GM19239 (cell line): Measurements from ENCODE around the gene CCDC8.
"Not testable (repeated sequence)": the region's sequence is repeated elsewhere in the genome, so short reads cannot be mapped to it uniquely, and the experiment has no call there.

Source experiments
- DNase-seq: peaks from one replicate; pipeline ENCODE4 v3.0.0; 2011; ENCODE audit warnings: low spot score; ENCODE audit not compliant: insufficient read length
- FAIRE-seq: peaks from 2 replicates; lab custom pipeline; 2011; peaks lifted over from hg19 to GRCh38; lab: Jason Lieb, UNC

The CCDC8 gene

GRCh38 chr19:46386151-46386550 lies 27.2 kb downstream of the CCDC8 start:
- FAIRE-seq (no peak), DNase-seq (no peak)

- DNase-seq (no peak), FAIRE-seq (no peak)
Measured at GRCh38 chr19:46385636-46386035, 27.7 kb downstream of the CCDC8 start.

- DNase-seq (no peak), FAIRE-seq (no peak)
Measured at GRCh38 chr19:46384396-46384795, 29.0 kb downstream of the CCDC8 start.

GRCh38 chr19:46383846-46384245 lies 29.5 kb downstream of the CCDC8 start:
- DNase-seq (no peak), FAIRE-seq (no peak)

- FAIRE-seq (no peak), DNase-seq (no peak)
Measured at GRCh38 chr19:46383171-46383815, 30.1 kb downstream of the CCDC8 start.

- no peak for FAIRE-seq
Measured at GRCh38 chr19:46381756-46382345, 31.5 kb downstream of the CCDC8 start.

GRCh38 chr19:46381346-46381745 lies 32.0 kb downstream of the CCDC8 start:
- DNase-seq: no peak

More at GRCh38 chr19:46381756-46382345, 31.5 kb downstream of the CCDC8 start:
- no peak for DNase-seq

GRCh38 chr19:46380690-46381089 lies 32.7 kb downstream of the CCDC8 start:
- FAIRE-seq: no peak
- DNase-seq: no peak

More at GRCh38 chr19:46381346-46381745, 32.0 kb downstream of the CCDC8 start:
- FAIRE-seq: no peak

GRCh38 chr19:46378268-46378667 lies 35.1 kb downstream of the CCDC8 start:
- DNase-seq (no peak), FAIRE-seq (no peak)

- FAIRE-seq: no peak
- no peak for DNase-seq
Measured at GRCh38 chr19:46376241-46377153, 36.9 kb downstream of the CCDC8 start.

GRCh38 chr19:46375476-46376067 lies 37.8 kb downstream of the CCDC8 start:
- not testable (repeated sequence) for FAIRE-seq, DNase-seq

GRCh38 chr19:46374536-46375475 lies 38.6 kb downstream of the CCDC8 start:
- FAIRE-seq (no peak), DNase-seq (no peak)

GRCh38 chr19:46373491-46374359 lies 39.6 kb downstream of the CCDC8 start:
- DNase-seq: no peak
- no peak for FAIRE-seq

- DNase-seq: no peak
- FAIRE-seq: no peak
Measured at GRCh38 chr19:46372901-46373490, 40.4 kb downstream of the CCDC8 start.

- no peak for DNase-seq
- FAIRE-seq: no peak
Measured at GRCh38 chr19:46371371-46371901, 41.9 kb downstream of the CCDC8 start.

GRCh38 chr19:46369817-46370216 lies 43.5 kb downstream of the CCDC8 start:
- no peak for FAIRE-seq
- DNase-seq: no peak

GRCh38 chr19:46368116-46368515 lies 45.2 kb downstream of the CCDC8 start:
- no peak for FAIRE-seq

GRCh38 chr19:46367426-46367825 lies 45.9 kb downstream of the CCDC8 start:
- DNase-seq: no peak
- FAIRE-seq: no peak

More at GRCh38 chr19:46368116-46368515, 45.2 kb downstream of the CCDC8 start:
- no peak for DNase-seq
